ENCODE results near the gene SLC23A1. TPM values are rescaled to one million over a fixed set of nuclear protein-coding genes. Genes with fewer than 3 reads are reported as not detected.

The SLC23A1 gene
- total and polyA plus RNA-seq, 11 donors: not detected

- Histone ChIP-seq H3K36me3 (peaks cover 0 to 27% (median 13%) of the 10 kb centered on the region in 9 donors), H3K4me3 (no peak overlapping the region), H3K4me1 (peaks cover 0 to 24% (median 12%) of the 10 kb centered on the region in 12 donors), H3K27me3 (no peaks in the 10 kb centered on the region), H3K9me3 (no peaks in the 10 kb centered on the region), H3K27ac (no peak overlapping the region)
- DNase-seq (no peak), ATAC-seq (no peak)
- no peak for TF ChIP-seq CTCF (IDR thresholded peaks at IDR 0.05)
- intact Hi-C loops (cut with DNase I): no loop called here
- 93 to 96% (median 94%) methylated on average over 7 of the region's 7 CpGs for WGBS, 4 donors
These were observed 25.1 kb upstream of the SLC23A1 start for GRCh38 chr5:139408191-139408590.

- Histone ChIP-seq H3K4me3 (no peak overlapping the region), H3K27me3 (no peaks in the 10 kb centered on the region), H3K27ac (no peak overlapping the region), H3K9me3 (no peaks in the 10 kb centered on the region), H3K36me3 (peaks cover 0 to 20% (median 6%) of the 10 kb centered on the region in 9 donors), H3K4me1 (peaks cover 0 to 29% (median 17%) of the 10 kb centered on the region in 12 donors)
- intact Hi-C loops (cut with DNase I): no loop called here
- DNase-seq: no peak
- TF ChIP-seq POLR2A (IDR thresholded peaks at IDR 0.05) (no peak), CTCF (IDR thresholded peaks at IDR 0.05) (no peak)
- no peak for ATAC-seq
These were observed 24.4 kb upstream of the SLC23A1 start for GRCh38 chr5:139407517-139407916.

GRCh38 chr5:139406963-139407362 lies 23.9 kb upstream of the SLC23A1 start:
- Histone ChIP-seq H3K4me1 (peaks cover 0 to 33% (median 17%) of the 10 kb centered on the region in 12 donors), H3K27ac (no peak overlapping the region), H3K9me3 (no peaks in the 10 kb centered on the region), H3K36me3 (peaks cover 0 to 15% (median 2%) of the 10 kb centered on the region in 9 donors), H3K27me3 (no peaks in the 10 kb centered on the region), H3K4me3 (no peak overlapping the region)
- no peak for DNase-seq
- TF ChIP-seq CTCF (IDR thresholded peaks at IDR 0.05) (no peak), POLR2A (IDR thresholded peaks at IDR 0.05) (no peak)
- intact Hi-C loops (cut with DNase I): no loop called here
- no peak for ATAC-seq
- 50 to 55% (median 52%) methylated on average over 2 of the region's 2 CpGs for WGBS, 4 donors

GRCh38 chr5:139404484-139404840 lies 21.4 kb upstream of the SLC23A1 start:
- no peak for TF ChIP-seq POLR2A (IDR thresholded peaks at IDR 0.05)
- no peak for TF ChIP-seq CTCF (IDR thresholded peaks at IDR 0.05)
- peak overlapping the region; percentile 81 to 96 (median 89) for H3K27ac ChIP-seq
- no peak for ATAC-seq
- intact Hi-C loops (cut with DNase I): loop anchor here in 1 of 10 donors (5.0 kb wide), 1 partner anchor 62 kb away; the partner anchor contains the start of gene PAIP2
- H3K36me3 ChIP-seq: peaks cover 0 to 10% (median 0%) of the 10 kb centered on the region in 9 donors
- 53 to 61% (median 58%) methylated on average over 5 of the region's 5 CpGs for WGBS, 4 donors
- DNase-seq: no peak
- H3K9me3 ChIP-seq: no peaks in the 10 kb centered on the region
- peak overlapping the region in 10 of 12 donors; percentile 9 to 66 (median 58) for H3K4me3 ChIP-seq
- H3K27me3 ChIP-seq: no peaks in the 10 kb centered on the region
- H3K4me1 ChIP-seq: peaks cover 0 to 28% (median 15%) of the 10 kb centered on the region in 12 donors
